ENCODE results near the gene DROSHA.

DROSHA gene

DNA sequence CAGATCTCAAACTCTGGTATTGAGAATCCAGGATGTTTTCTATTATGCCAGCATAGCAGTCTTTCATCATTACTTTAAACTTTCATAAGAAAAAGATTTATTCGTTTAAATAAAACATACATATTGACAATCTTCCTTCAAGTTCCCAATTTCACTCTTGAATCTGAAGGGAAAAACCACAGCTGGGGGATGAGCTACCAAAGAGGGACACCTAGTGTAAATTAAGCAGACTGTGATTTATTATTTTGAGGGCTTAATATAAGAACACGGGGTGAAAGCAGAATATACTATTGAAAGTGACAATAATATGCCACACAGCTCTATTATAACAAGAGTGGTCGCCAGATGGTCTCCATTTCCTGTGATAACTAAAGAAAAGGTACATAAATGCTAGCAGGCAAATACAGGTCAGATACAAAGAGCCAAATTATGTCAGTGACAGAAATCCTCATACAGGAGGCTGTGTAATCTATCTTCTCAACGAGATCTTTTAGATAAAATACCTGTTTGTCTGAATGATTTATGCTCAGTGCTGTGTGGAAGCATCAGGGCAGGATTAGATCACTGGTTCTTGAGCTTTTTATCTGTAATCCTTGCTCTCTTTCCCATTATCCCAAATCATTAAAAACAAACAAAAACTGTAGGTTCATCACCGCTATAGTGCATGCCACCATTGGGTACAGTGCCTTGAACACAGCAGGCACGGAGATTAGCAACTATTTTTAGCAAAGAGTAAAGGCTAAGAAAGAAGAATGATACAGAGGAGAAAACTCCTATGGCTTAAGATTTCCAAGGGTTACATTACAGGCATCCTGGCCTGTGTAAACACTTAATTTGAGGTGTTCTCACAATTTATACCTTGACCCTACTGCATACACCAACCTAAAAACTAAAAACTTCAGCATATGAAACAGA is 116.6 kb downstream of the DROSHA start:
- DNase-seq (ENCODE audit: insufficient read length, low spot score) (no peak), FAIRE-seq (no peak)
- TF ChIP-seq POLR2A (IDR thresholded peaks at IDR 0.05; ENCODE audit: low read depth, low read length), result no peak
- TF ChIP-seq SPI1 (IDR thresholded peaks at IDR 0.05; ENCODE audit: low read depth, low read length), result no peak
- TF ChIP-seq POU2F2 (IDR thresholded peaks at IDR 0.05; ENCODE audit: low read depth, low read length), result no peak
- no peak for TF ChIP-seq TAF1 (IDR thresholded peaks at IDR 0.05; ENCODE audit: low read depth, low read length)
- TF ChIP-seq POLR2AphosphoS5 (IDR thresholded peaks at IDR 0.05; ENCODE audit: low read depth, low read length), result no peak
- TF ChIP-seq PAX5 (IDR thresholded peaks at IDR 0.05; ENCODE audit: insufficient read depth, low read length, severe bottlenecking), result no peak

DNA sequence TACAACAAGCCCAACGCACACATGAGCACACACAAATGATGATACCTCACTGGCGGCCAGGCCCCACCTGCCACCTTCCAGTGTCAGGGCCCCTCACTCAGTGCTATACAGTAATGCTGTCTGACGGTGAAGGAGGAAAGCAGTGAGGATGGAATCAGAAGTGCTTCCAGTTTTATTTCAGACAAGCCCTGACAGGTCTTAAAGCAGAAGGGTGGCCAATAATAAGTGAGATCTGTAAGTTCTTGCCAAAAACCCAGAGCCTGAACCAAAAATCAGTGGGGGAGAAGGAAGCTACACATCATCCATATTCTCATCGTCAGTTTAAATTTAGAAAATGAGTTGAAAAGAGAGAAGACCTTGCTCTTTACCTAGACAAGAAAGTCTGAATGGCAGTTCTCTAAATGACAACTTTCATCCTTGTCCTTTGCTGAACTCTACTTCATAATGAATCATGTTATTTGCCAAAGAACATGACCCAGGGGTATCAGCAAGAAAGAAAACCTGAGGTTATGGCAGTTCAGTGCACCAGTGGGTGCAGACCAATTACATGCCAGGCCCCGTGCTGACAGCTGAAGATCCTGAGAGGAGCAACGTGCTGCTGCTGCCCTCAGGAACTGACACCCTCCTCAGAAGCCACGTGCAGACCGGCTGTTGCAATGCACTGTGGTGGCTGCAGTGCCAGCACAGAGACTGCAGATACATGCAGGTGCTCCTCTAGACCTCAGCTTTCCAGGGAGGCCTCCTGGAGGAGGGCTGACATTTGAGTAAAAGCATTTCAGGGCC is 118.7 kb downstream of the DROSHA start:
- DNase-seq (ENCODE audit: insufficient read length, low spot score) (no peak), FAIRE-seq (no peak)
- TF ChIP-seq POLR2A (IDR thresholded peaks at IDR 0.05; ENCODE audit: low read depth, low read length), result no peak
- no peak for TF ChIP-seq POLR2AphosphoS5 (IDR thresholded peaks at IDR 0.05; ENCODE audit: low read depth, low read length)
- no peak for TF ChIP-seq PAX5 (IDR thresholded peaks at IDR 0.05; ENCODE audit: insufficient read depth, low read length, severe bottlenecking)
- TF ChIP-seq TAF1 (IDR thresholded peaks at IDR 0.05; ENCODE audit: low read depth, low read length), result no peak
- no peak for TF ChIP-seq SPI1 (IDR thresholded peaks at IDR 0.05; ENCODE audit: low read depth, low read length)
- no peak for TF ChIP-seq POU2F2 (IDR thresholded peaks at IDR 0.05; ENCODE audit: low read depth, low read length)

DNA sequence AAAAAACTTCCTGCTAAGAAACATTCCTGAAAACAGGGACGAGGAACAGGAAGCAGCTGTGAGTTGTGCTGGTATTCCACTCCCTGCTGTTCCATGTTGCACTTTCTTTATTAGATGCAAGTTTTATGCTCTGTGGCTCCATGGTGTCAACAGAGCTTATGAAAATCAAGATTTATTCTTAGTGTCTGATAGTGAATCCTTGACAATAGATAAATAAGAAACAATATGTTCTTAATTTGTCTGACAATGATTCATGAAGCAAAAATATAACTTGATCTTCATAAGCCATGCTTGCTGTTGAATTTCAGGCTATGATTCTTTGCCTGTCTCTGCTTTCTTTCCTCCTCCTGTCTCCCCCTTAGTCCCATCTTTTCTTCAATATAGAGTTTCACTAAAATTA is 119.6 kb downstream of the DROSHA start:
- FAIRE-seq (no peak), DNase-seq (ENCODE audit: insufficient read length, low spot score) (no peak)
- no peak for TF ChIP-seq TAF1 (IDR thresholded peaks at IDR 0.05; ENCODE audit: low read depth, low read length)
- no peak for TF ChIP-seq POU2F2 (IDR thresholded peaks at IDR 0.05; ENCODE audit: low read depth, low read length)
- TF ChIP-seq PAX5 (IDR thresholded peaks at IDR 0.05; ENCODE audit: insufficient read depth, low read length, severe bottlenecking), result no peak
- no peak for TF ChIP-seq POLR2AphosphoS5 (IDR thresholded peaks at IDR 0.05; ENCODE audit: low read depth, low read length)
- TF ChIP-seq POLR2A (IDR thresholded peaks at IDR 0.05; ENCODE audit: low read depth, low read length), result no peak
- TF ChIP-seq SPI1 (IDR thresholded peaks at IDR 0.05; ENCODE audit: low read depth, low read length), result no peak

DNA sequence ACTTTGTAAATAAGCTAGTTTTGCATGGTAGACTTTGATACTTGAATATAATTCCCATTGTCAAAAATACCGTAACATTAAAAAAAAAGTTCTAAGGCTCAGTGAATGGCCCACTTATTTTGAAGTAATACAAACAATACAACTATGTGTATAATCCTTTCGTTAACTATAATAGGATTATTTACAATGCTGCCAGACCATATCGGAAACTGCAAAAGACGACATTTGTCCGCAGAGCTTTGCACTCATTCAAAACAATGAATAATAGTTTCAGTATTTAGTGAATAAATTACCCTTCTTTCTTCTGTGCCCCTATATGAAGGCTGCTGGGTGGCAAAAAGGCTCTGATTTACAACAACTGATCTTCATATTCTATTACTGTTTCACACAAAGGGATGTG is 121.8 kb downstream of the DROSHA start:
- DNase-seq (ENCODE audit: insufficient read length, low spot score) (no peak), FAIRE-seq (no peak)
- no peak for TF ChIP-seq POLR2A (IDR thresholded peaks at IDR 0.05; ENCODE audit: low read depth, low read length)
- TF ChIP-seq POLR2AphosphoS5 (IDR thresholded peaks at IDR 0.05; ENCODE audit: low read depth, low read length), result no peak
- TF ChIP-seq POU2F2 (IDR thresholded peaks at IDR 0.05; ENCODE audit: low read depth, low read length), result no peak
- no peak for TF ChIP-seq SPI1 (IDR thresholded peaks at IDR 0.05; ENCODE audit: low read depth, low read length)
- TF ChIP-seq PAX5 (IDR thresholded peaks at IDR 0.05; ENCODE audit: insufficient read depth, low read length, severe bottlenecking), result no peak
- TF ChIP-seq TAF1 (IDR thresholded peaks at IDR 0.05; ENCODE audit: low read depth, low read length), result no peak

DNA sequence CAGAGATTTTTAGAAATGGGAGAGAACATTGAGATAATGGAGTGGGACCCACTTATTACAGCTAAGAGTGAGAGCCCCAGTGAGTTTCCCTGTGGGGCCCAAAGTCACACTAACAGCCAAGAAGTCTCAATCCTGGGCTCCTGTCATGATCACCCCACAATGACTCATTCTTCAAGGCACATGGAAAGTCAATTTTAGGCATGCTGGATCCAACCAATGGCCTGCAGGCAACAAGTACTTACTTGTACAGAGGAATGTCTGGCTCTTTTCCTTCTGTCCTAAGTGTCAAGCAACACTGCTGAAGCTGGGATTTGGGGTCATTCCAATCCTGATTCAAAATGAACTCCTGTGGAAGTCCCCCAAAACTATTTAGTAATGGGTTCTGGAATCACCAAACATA is 123.1 kb downstream of the DROSHA start:
- FAIRE-seq, result no peak
- DNase-seq (ENCODE audit: insufficient read length, low spot score), result no peak

DNA sequence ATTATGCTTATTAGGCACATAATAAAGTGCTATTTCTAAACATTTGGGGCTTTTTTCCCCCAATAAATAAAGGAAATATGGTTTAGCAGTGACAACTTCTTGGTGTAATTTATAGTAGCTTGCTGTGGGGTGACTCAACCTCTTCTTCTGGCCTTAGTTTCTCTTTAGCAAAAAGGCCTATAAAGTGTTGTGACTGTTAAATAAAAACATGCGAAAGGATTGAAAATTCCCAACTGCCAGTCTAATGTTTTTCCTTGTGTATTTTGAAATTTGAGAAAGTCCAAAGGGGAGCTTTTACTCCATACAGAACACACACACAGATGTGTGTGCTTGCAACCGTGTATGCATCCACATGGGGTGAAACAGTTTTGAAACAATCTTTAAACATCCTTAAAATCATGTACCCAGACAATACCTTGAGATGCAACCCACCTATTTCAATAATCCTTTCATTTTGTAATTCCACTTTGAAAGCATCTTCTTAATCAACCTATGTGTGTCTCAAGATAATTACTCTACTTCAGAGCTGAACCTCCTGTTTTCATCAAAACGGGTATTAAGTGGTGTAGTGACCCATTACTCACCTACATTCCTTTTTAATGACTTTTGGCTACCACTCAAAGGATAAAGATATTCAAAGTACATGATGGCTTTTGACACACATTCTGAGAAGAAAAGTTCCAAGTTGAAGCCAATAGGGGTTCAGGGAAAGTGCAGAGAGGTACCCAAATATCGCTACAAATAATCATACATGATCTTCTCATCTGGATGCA is 123.8 kb downstream of the DROSHA start:
- DNase-seq (ENCODE audit: insufficient read length, low spot score), result no peak
- no peak for TF ChIP-seq POLR2AphosphoS5 (IDR thresholded peaks at IDR 0.05; ENCODE audit: low read depth, low read length)
- no peak for TF ChIP-seq TAF1 (IDR thresholded peaks at IDR 0.05; ENCODE audit: low read depth, low read length)
- TF ChIP-seq POU2F2 (IDR thresholded peaks at IDR 0.05; ENCODE audit: low read depth, low read length), result no peak
- no peak for TF ChIP-seq PAX5 (IDR thresholded peaks at IDR 0.05; ENCODE audit: insufficient read depth, low read length, severe bottlenecking)
- TF ChIP-seq POLR2A (IDR thresholded peaks at IDR 0.05; ENCODE audit: low read depth, low read length), result no peak
- TF ChIP-seq SPI1 (IDR thresholded peaks at IDR 0.05; ENCODE audit: low read depth, low read length), result no peak
- FAIRE-seq, result no peak

More for the DNA sequence above, 123.1 kb downstream of the DROSHA start:
- TF ChIP-seq POU2F2 (IDR thresholded peaks at IDR 0.05; ENCODE audit: low read depth, low read length) (no peak), TAF1 (IDR thresholded peaks at IDR 0.05; ENCODE audit: low read depth, low read length) (no peak), PAX5 (IDR thresholded peaks at IDR 0.05; ENCODE audit: insufficient read depth, low read length, severe bottlenecking) (no peak), POLR2A (IDR thresholded peaks at IDR 0.05; ENCODE audit: low read depth, low read length) (no peak), SPI1 (IDR thresholded peaks at IDR 0.05; ENCODE audit: low read depth, low read length) (no peak), POLR2AphosphoS5 (IDR thresholded peaks at IDR 0.05; ENCODE audit: low read depth, low read length) (no peak)

DNA sequence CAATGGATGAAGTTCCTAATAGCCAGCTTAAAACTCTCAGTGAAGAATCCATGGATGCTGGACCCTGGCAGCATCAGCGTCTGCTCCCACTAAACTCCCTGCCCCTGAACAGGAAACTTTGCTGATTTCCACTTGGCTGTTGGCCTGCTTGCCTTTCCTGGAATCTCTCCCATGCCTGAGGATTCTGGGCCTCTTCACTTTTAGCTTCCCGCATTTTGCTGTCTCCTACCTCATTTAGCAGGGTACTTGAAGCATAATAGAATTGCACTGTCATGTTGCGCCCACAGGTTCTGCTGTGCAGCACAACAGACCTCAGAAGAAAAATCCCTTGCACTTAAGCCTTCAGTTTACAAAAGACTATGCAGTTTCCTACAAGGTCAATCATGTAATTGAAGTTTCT is 127.6 kb downstream of the DROSHA start:
- no peak for TF ChIP-seq TAF1 (IDR thresholded peaks at IDR 0.05; ENCODE audit: low read depth, low read length)
- TF ChIP-seq POU2F2 (IDR thresholded peaks at IDR 0.05; ENCODE audit: low read depth, low read length), result no peak
- TF ChIP-seq POLR2AphosphoS5 (IDR thresholded peaks at IDR 0.05; ENCODE audit: low read depth, low read length), result no peak
- no peak for TF ChIP-seq POLR2A (IDR thresholded peaks at IDR 0.05; ENCODE audit: low read depth, low read length)
- no peak for TF ChIP-seq SPI1 (IDR thresholded peaks at IDR 0.05; ENCODE audit: low read depth, low read length)
- TF ChIP-seq PAX5 (IDR thresholded peaks at IDR 0.05; ENCODE audit: insufficient read depth, low read length, severe bottlenecking), result no peak
- FAIRE-seq (no peak), DNase-seq (ENCODE audit: insufficient read length, low spot score) (no peak)

DNA sequence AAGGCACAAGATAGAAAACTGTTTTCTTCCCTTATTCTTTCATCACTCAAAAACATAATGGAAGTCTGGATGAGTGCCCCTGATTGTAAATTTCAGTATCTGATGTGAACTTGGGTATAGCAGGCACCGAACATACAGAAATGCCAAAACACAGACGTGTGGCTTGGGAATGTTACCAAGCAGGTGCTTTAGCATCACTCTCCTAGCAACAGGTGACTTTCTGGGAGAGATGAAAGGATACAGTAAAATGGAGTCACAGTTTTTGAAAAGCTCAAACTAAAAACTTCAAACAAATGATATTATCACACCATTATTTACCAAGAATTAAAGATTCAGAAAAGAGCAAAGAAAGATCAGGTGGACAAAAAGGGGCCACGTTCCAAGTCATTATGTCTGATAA is 130.2 kb downstream of the DROSHA start:
- FAIRE-seq (no peak), DNase-seq (ENCODE audit: insufficient read length, low spot score) (no peak)
- TF ChIP-seq TAF1 (IDR thresholded peaks at IDR 0.05; ENCODE audit: low read depth, low read length), result no peak
- no peak for TF ChIP-seq SPI1 (IDR thresholded peaks at IDR 0.05; ENCODE audit: low read depth, low read length)
- no peak for TF ChIP-seq POLR2A (IDR thresholded peaks at IDR 0.05; ENCODE audit: low read depth, low read length)
- TF ChIP-seq POU2F2 (IDR thresholded peaks at IDR 0.05; ENCODE audit: low read depth, low read length), result no peak
- TF ChIP-seq PAX5 (IDR thresholded peaks at IDR 0.05; ENCODE audit: insufficient read depth, low read length, severe bottlenecking), result no peak
- TF ChIP-seq POLR2AphosphoS5 (IDR thresholded peaks at IDR 0.05; ENCODE audit: low read depth, low read length), result no peak

All from GM12891 (cell line).